ENCODE results near the gene C19orf73.

- TF ChIP-seq POLR2A (IDR thresholded peaks at IDR 0.05) (no peak), EP300 (IDR thresholded peaks at IDR 0.05) (no peak), POLR2AphosphoS5 (IDR thresholded peaks at IDR 0.05) (no peak)
- TF ChIP-seq, protein P1, sequence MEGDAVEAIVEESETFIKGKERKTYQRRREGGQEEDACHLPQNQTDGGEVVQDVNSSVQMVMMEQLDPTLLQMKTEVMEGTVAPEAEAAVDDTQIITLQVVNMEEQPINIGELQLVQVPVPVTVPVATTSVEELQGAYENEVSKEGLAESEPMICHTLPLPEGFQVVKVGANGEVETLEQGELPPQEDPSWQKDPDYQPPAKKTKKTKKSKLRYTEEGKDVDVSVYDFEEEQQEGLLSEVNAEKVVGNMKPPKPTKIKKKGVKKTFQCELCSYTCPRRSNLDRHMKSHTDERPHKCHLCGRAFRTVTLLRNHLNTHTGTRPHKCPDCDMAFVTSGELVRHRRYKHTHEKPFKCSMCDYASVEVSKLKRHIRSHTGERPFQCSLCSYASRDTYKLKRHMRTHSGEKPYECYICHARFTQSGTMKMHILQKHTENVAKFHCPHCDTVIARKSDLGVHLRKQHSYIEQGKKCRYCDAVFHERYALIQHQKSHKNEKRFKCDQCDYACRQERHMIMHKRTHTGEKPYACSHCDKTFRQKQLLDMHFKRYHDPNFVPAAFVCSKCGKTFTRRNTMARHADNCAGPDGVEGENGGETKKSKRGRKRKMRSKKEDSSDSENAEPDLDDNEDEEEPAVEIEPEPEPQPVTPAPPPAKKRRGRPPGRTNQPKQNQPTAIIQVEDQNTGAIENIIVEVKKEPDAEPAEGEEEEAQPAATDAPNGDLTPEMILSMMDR (IDR thresholded peaks at IDR 0.05) = peak in 3 of 4 experiments; percentile 65 to 73 (median 70)
Observed at GRCh38 chr19:49106648-49107135, 12.3 kb downstream of the C19orf73 start.
